ENCODE data around the gene CCSER1.
"Not testable (repeated sequence)": the region's sequence is repeated elsewhere in the genome, so short reads cannot be mapped to it uniquely, and the experiment has no call there.

CCSER1 gene

GRCh38 chr4:91470671-91471070 lies 1343.5 kb downstream of the CCSER1 start:
- DNase-seq = no peak

- no peak for DNase-seq
Measured at GRCh38 chr4:91471280-91471679, 1344.1 kb downstream of the CCSER1 start.

- no peak for DNase-seq
Measured at GRCh38 chr4:91472046-91472445, 1344.9 kb downstream of the CCSER1 start.

GRCh38 chr4:91485415-91485814 lies 1358.2 kb downstream of the CCSER1 start:
- DNase-seq = no peak

- no peak for DNase-seq
Measured at GRCh38 chr4:91488946-91489345, 1361.8 kb downstream of the CCSER1 start.

- no peak for DNase-seq
Measured at GRCh38 chr4:91497892-91498291, 1370.7 kb downstream of the CCSER1 start.

GRCh38 chr4:91502365-91502764 lies 1375.2 kb downstream of the CCSER1 start:
- DNase-seq = no peak

- no peak for DNase-seq
Measured at GRCh38 chr4:91513326-91513725, 1386.1 kb downstream of the CCSER1 start.

- DNase-seq = no peak
Measured at GRCh38 chr4:91519155-91519554, 1392.0 kb downstream of the CCSER1 start.

- no peak for DNase-seq
Measured at GRCh38 chr4:91525621-91526020, 1398.4 kb downstream of the CCSER1 start.

- no peak for DNase-seq
Measured at GRCh38 chr4:91527056-91527455, 1399.9 kb downstream of the CCSER1 start.

GRCh38 chr4:91567594-91567993 lies 1440.4 kb downstream of the CCSER1 start:
- DNase-seq = no peak

- no peak for DNase-seq
Measured at GRCh38 chr4:91577864-91578263, 1450.7 kb downstream of the CCSER1 start.

- DNase-seq = no peak
Measured at GRCh38 chr4:91590260-91590659, 1463.1 kb downstream of the CCSER1 start.

GRCh38 chr4:91592125-91592524 lies 1464.9 kb downstream of the CCSER1 start:
- DNase-seq = no peak

GRCh38 chr4:91596718-91597117 lies 1469.5 kb downstream of the CCSER1 start:
- DNase-seq = no peak

- no peak for DNase-seq
Measured at GRCh38 chr4:91598696-91599095, 1471.5 kb downstream of the CCSER1 start.

GRCh38 chr4:91600301-91600700 lies 1473.1 kb downstream of the CCSER1 start:
- DNase-seq = no peak

GRCh38 chr4:91601401-91601800 lies 1474.2 kb downstream of the CCSER1 start:
- no peak for DNase-seq

- DNase-seq = no peak
Measured at GRCh38 chr4:91611782-91612181, 1484.6 kb downstream of the CCSER1 start.

GRCh38 chr4:91620952-91621351 lies 1493.8 kb downstream of the CCSER1 start:
- DNase-seq = no peak

GRCh38 chr4:91621446-91621845 lies 1494.3 kb downstream of the CCSER1 start:
- no peak for DNase-seq

- no peak for DNase-seq
Measured at GRCh38 chr4:91622925-91623602, 1495.9 kb downstream of the CCSER1 start.

GRCh38 chr4:91623603-91623967 lies 1496.4 kb downstream of the CCSER1 start:
- not testable (repeated sequence) for DNase-seq

- no peak for DNase-seq
Measured at GRCh38 chr4:91630054-91630453, 1502.9 kb downstream of the CCSER1 start.

Measured in CD4-positive, alpha-beta T cell treated with Interleukin-12 subunit alpha and Interleukin-12 subunit beta, for 1 hour (primary cell).